HepG2 (cell line): ENCODE data around the gene TMEM129. TPM values are rescaled to one million over a fixed set of nuclear protein-coding genes. Genes with fewer than 3 reads are reported as not detected.

Experiments used
- CBFB ChIP-seq: sonication (generic); formaldehyde crosslinking; IDR thresholded peaks from 2 replicates; pipeline ENCODE4 v1.4.0; 2020; ENCODE audit warnings: missing genetic modification reagents
- ESRRA ChIP-seq: sonication (generic); formaldehyde crosslinking; IDR thresholded peaks from 2 replicates; pipeline ENCODE4 v1.5.1; 2020; ENCODE audit warnings: mild to moderate bottlenecking, low read depth, missing genetic modification reagents
- GTF3A ChIP-seq: sonication (generic); formaldehyde crosslinking; conservative IDR thresholded peaks from 2 replicates; pipeline ENCODE4 v1.4.0; 2020; ENCODE audit warnings: mild to moderate bottlenecking, missing genetic modification reagents
- HMG20A ChIP-seq: IDR thresholded peaks from 2 replicates; pipeline ENCODE4 v1.6.1; 2016; ENCODE audit warnings: borderline replicate concordance
- NFYB ChIP-seq: sonication (generic); formaldehyde crosslinking; IDR thresholded peaks from 2 replicates; pipeline ENCODE4 v1.4.0; 2020; ENCODE audit warnings: missing genetic modification reagents
- SRSF4 ChIP-seq: fragments of 200-400 bp; formaldehyde crosslinking; IDR thresholded peaks from one replicate; pipeline ENCODE4 v1.6.1; 2018; ENCODE audit warnings: mild to moderate bottlenecking, low read depth, low read length, moderate library complexity; ENCODE audit not compliant: poor library complexity, severe bottlenecking
- ZBTB1 ChIP-seq: sonication (generic); formaldehyde crosslinking; IDR thresholded peaks from 2 replicates; pipeline ENCODE4 v1.4.0; 2020; ENCODE audit warnings: missing genetic modification reagents, borderline replicate concordance
- ZBTB7B ChIP-seq: sonication (generic); formaldehyde crosslinking; IDR thresholded peaks from 2 replicates; pipeline ENCODE4 v1.4.0; 2020; ENCODE audit warnings: missing genetic modification reagents
- ZFP36 ChIP-seq: fragments of 150-350 bp; IDR thresholded peaks from 2 replicates; pipeline ENCODE4 v1.6.1; 2018; ENCODE audit warnings: borderline replicate concordance, low read length, low read depth; ENCODE audit not compliant: partially characterized antibody
- ZIK1 ChIP-seq: sonication (generic); formaldehyde crosslinking; IDR thresholded peaks from 2 replicates; pipeline ENCODE4 v1.5.0; 2020; ENCODE audit warnings: mild to moderate bottlenecking, low read depth, missing genetic modification reagents, borderline replicate concordance
- ZNF20 ChIP-seq: sonication (generic); formaldehyde crosslinking; IDR thresholded peaks from 2 replicates; pipeline ENCODE4 v1.4.0; 2020; ENCODE audit warnings: mild to moderate bottlenecking, moderate library complexity, missing genetic modification reagents
- ZNF264 ChIP-seq: sonication (generic); formaldehyde crosslinking; IDR thresholded peaks from 2 replicates; pipeline ENCODE4 v1.4.0; 2020; ENCODE audit warnings: missing genetic modification reagents
- ZNF33A ChIP-seq: sonication (generic); formaldehyde crosslinking; IDR thresholded peaks from 2 replicates; pipeline ENCODE4 v1.5.1; 2020; ENCODE audit warnings: missing genetic modification reagents, mild to moderate bottlenecking, moderate library complexity, borderline replicate concordance
- ZNF510 ChIP-seq: sonication (generic); formaldehyde crosslinking; IDR thresholded peaks from 2 replicates; pipeline ENCODE4 v1.4.0; 2020; ENCODE audit warnings: low read depth, mild to moderate bottlenecking, missing genetic modification reagents
- ZNF672 ChIP-seq: sonication (generic); formaldehyde crosslinking; IDR thresholded peaks from 2 replicates; pipeline ENCODE4 v1.8.1; 2022; ENCODE audit warnings: missing genetic modification reagents
- ZNF772 ChIP-seq: sonication (generic); formaldehyde crosslinking; IDR thresholded peaks from 2 replicates; pipeline ENCODE4 v1.5.0; 2020; ENCODE audit warnings: mild to moderate bottlenecking, missing genetic modification reagents
- ZNF780A ChIP-seq: sonication (generic); formaldehyde crosslinking; IDR thresholded peaks from 2 replicates; pipeline ENCODE4 v1.8.0; 2022; ENCODE audit warnings: mild to moderate bottlenecking, missing genetic modification reagents, moderate library complexity
- polyA plus RNA-seq, 8 experiments: library from polyadenylated mRNA; depleted of rRNA in 3 of 8; stranded (reverse) in 7 of 8; unstranded in 1 of 8; fragments of >200 nt; fragmentation: Illumina TruSeq in 4 of 8; extraction: Trizol in 4 of 8; gene quantifications; 2 replicates each; pipeline versions ENCODE4 v1.2.1 to v1.2.3, GENCODE V29; 2011 to 2016; ENCODE audit warnings: low read depth in 4 of 8, missing spikeins in 1 of 8, mixed read lengths in 1 of 8; ENCODE audit not compliant: insufficient read depth in 1 of 8
- total RNA-seq, 5 experiments: library from RNA; depleted of rRNA; stranded (reverse); fragments of >200 nt; fragmentation: Illumina TruSeq; extraction: Trizol; gene quantifications; 2 replicates each; pipeline ENCODE4 v1.2.3, GENCODE V29; 2016; ENCODE audit warnings: low read depth in 1 of 5
- TF ChIP-seq, protein P1 (sequence below): sonication (generic); formaldehyde crosslinking; IDR thresholded peaks from 2 replicates; pipeline ENCODE4 v1.5.1; 2020; ENCODE audit warnings: missing genetic modification reagents, mild to moderate bottlenecking, borderline replicate concordance
- TF ChIP-seq, protein P2 (sequence below): sonication (generic); formaldehyde crosslinking; IDR thresholded peaks from 2 replicates; pipeline ENCODE4 v1.4.0; 2020; ENCODE audit warnings: missing genetic modification reagents, low read depth, mild to moderate bottlenecking, borderline replicate concordance
- TF ChIP-seq, protein P3 (sequence below): sonication (generic); formaldehyde crosslinking; IDR thresholded peaks from 2 replicates; pipeline ENCODE4 v1.4.0; 2020; ENCODE audit warnings: missing genetic modification reagents

TMEM129 gene
- total and polyA plus RNA-seq, 2 of the 13 experiments (the other 11 are each of a cell fraction or from before 2014, with no cell fraction given) = 19.0 to 25.8 TPM

DNA sequence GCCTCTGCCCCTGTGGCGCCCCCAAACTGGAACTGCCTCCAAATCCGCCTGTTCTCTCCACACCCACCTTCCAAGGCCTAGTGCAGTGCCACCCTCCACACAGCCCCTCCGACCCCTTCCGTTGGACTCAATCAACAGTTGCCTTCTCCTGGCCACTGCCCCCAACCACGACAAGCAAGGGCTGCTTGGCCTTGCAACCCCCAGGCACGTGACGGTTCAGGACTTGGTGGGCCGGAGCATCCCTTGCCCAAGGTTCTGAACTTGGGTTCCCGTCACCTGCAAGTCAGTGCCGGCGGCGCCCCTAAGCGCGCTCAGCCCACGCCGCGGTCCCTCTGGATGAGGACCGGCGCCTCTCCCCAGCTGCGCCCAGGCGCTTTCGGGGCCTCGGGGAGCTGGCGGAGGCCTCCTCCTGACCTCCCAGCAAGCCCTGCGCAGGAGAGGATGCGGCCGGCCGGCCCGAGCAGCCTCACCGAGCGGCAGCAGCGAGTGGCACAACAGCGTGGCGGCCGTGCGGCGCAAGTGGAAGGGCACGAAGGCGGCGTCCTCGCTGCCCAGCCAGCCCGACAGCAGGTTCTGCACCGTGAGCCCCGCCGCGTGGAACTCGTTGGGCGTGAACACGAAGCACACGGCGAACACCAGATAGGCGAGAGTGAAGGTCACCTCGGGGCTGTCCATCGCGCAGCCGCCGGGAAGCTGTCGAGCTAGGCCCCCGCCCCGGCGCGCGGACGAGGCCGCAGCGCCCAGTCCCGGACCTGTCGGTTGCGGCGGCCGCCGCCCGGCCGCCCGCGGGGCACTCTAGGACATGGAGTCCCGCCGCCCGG is 750 bp downstream of the TMEM129 start (continued):
- TF ChIP-seq, protein P1, sequence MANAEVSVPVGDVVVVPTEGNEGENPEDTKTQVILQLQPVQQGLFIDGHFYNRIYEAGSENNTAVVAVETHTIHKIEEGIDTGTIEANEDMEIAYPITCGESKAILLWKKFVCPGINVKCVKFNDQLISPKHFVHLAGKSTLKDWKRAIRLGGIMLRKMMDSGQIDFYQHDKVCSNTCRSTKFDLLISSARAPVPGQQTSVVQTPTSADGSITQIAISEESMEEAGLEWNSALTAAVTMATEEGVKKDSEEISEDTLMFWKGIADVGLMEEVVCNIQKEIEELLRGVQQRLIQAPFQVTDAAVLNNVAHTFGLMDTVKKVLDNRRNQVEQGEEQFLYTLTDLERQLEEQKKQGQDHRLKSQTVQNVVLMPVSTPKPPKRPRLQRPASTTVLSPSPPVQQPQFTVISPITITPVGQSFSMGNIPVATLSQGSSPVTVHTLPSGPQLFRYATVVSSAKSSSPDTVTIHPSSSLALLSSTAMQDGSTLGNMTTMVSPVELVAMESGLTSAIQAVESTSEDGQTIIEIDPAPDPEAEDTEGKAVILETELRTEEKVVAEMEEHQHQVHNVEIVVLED (CRISPR knock-in tag) = no peak
- TF ChIP-seq SRSF4 = no peak
- no peak for TF ChIP-seq ZNF33A (CRISPR knock-in tag)
- no peak for TF ChIP-seq ZBTB1
- TF ChIP-seq ZFP36 = no peak
- no peak for TF ChIP-seq ZBTB7B (CRISPR knock-in tag)
- no peak for TF ChIP-seq ZNF510
- no peak; the same call in 1 of the 2 replicates for TF ChIP-seq ZIK1
- TF ChIP-seq, protein P2, sequence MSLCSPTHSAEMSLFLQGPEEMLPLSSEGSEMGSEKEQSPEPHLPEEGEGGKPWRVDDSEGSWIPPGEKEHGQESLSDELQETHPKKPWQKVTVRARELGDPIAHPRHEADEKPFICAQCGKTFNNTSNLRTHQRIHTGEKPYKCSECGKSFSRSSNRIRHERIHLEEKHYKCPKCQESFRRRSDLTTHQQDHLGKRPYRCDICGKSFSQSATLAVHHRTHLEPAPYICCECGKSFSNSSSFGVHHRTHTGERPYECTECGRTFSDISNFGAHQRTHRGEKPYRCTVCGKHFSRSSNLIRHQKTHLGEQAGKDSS (CRISPR knock-in tag) = no peak
- no peak for TF ChIP-seq NFYB
- no peak for TF ChIP-seq ESRRA (CRISPR knock-in tag)
- no peak; the same call in 1 of the 2 replicates for TF ChIP-seq ZNF20
- TF ChIP-seq ZNF264 = no peak
- TF ChIP-seq GTF3A (CRISPR knock-in tag) = no peak
- no peak for TF ChIP-seq CBFB (CRISPR knock-in tag)
- no peak; the same call in 1 of the 2 replicates for TF ChIP-seq ZNF772 (CRISPR knock-in tag)
- TF ChIP-seq, protein P3, sequence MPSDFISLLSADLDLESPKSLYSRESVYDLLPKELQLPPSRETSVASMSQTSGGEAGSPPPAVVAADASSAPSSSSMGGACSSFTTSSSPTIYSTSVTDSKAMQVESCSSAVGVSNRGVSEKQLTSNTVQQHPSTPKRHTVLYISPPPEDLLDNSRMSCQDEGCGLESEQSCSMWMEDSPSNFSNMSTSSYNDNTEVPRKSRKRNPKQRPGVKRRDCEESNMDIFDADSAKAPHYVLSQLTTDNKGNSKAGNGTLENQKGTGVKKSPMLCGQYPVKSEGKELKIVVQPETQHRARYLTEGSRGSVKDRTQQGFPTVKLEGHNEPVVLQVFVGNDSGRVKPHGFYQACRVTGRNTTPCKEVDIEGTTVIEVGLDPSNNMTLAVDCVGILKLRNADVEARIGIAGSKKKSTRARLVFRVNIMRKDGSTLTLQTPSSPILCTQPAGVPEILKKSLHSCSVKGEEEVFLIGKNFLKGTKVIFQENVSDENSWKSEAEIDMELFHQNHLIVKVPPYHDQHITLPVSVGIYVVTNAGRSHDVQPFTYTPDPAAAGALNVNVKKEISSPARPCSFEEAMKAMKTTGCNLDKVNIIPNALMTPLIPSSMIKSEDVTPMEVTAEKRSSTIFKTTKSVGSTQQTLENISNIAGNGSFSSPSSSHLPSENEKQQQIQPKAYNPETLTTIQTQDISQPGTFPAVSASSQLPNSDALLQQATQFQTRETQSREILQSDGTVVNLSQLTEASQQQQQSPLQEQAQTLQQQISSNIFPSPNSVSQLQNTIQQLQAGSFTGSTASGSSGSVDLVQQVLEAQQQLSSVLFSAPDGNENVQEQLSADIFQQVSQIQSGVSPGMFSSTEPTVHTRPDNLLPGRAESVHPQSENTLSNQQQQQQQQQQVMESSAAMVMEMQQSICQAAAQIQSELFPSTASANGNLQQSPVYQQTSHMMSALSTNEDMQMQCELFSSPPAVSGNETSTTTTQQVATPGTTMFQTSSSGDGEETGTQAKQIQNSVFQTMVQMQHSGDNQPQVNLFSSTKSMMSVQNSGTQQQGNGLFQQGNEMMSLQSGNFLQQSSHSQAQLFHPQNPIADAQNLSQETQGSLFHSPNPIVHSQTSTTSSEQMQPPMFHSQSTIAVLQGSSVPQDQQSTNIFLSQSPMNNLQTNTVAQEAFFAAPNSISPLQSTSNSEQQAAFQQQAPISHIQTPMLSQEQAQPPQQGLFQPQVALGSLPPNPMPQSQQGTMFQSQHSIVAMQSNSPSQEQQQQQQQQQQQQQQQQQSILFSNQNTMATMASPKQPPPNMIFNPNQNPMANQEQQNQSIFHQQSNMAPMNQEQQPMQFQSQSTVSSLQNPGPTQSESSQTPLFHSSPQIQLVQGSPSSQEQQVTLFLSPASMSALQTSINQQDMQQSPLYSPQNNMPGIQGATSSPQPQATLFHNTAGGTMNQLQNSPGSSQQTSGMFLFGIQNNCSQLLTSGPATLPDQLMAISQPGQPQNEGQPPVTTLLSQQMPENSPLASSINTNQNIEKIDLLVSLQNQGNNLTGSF (CRISPR knock-in tag) = 0 out of 2 replicates have a peak, but pooled peaks have one; percentile 57
- no peak for TF ChIP-seq HMG20A
- 0 out of 2 replicates have a peak, but pooled peaks have one; percentile 45 for TF ChIP-seq ZNF780A (CRISPR knock-in tag)
- TF ChIP-seq ZNF672 = peak; percentile 66; the same call in 1 of the 2 replicates
